A673 (cell line): Measurements from ENCODE around the gene NPW.

Source experiments
- CTCF ChIP-seq: fragments of 300-800, 200-600 bp; sonication (generic); conservative IDR thresholded peaks from 2 replicates; pipeline ENCODE4 v1.5.1; 2017; ENCODE audit warnings: low read depth, mild to moderate bottlenecking, antibody characterized with exemption, low read length, moderate library complexity, mixed read lengths
- EZH2 ChIP-seq: fragments of 200-600 bp; sonication (generic); IDR thresholded peaks from 2 replicates; pipeline ENCODE4 v1.6.1; 2017; ENCODE audit warnings: borderline replicate concordance, low read depth, mild to moderate bottlenecking, mixed read lengths, antibody characterized with exemption, low read length; ENCODE audit not compliant: poor library complexity, severe bottlenecking

- TF ChIP-seq CTCF (0 out of 2 replicates have a peak, but pooled peaks have one; percentile 19), EZH2 (no peak)
Measured at GRCh38 chr16:2027024-2028010, 7.7 kb downstream of the NPW start.
